Stimulated activated CD8-positive, alpha-beta memory T cell treated with anti-CD3 and anti-CD28 coated beads, Interleukin-12 subunit alpha, Interleukin-12 subunit beta, amount 100 ng/mL, for 24 hours (primary cell): ENCODE measurements around the gene CD200.

Source experiments
- DNase-seq: peaks from one replicate; pipeline ENCODE4 v3.0.0-alpha.2; 2020; ENCODE audit errors: extremely low read depth

Gene CD200

GRCh38 chr3:112333002-112333380, at the start of gene CD200:
TSS of gene CD200 (plus strand) at chr3:112333156. CDS start at chr3:112333213, 57 bp downstream.
- no peak for DNase-seq

GRCh38 chr3:112289011-112289410, 43.9 kb upstream of the CD200 start:
- no peak for DNase-seq

GRCh38 chr3:112293368-112294321, 39.3 kb upstream of the CD200 start, which contains the start of gene SLC9C1:
TSS of gene SLC9C1 (minus strand) at chr3:112294216. CDS start at chr3:112286791, 7,425 bp downstream.
- DNase-seq = no peak

GRCh38 chr3:112297714-112298113, 35.2 kb upstream of the CD200 start:
- DNase-seq = no peak

GRCh38 chr3:112298781-112299180, 34.2 kb upstream of the CD200 start:
- no peak for DNase-seq

GRCh38 chr3:112302150-112302830, 30.7 kb upstream of the CD200 start:
- DNase-seq = no peak

- DNase-seq = no peak
These were observed 29.8 kb upstream of the CD200 start for GRCh38 chr3:112302881-112303763.

- no peak for DNase-seq
These were observed 29.1 kb upstream of the CD200 start for GRCh38 chr3:112303764-112304325.

GRCh38 chr3:112304611-112305010, 28.3 kb upstream of the CD200 start:
- no peak for DNase-seq

- DNase-seq = no peak
These were observed 26.1 kb upstream of the CD200 start for GRCh38 chr3:112306825-112307224.

GRCh38 chr3:112307557-112307956, 25.4 kb upstream of the CD200 start:
- no peak for DNase-seq

GRCh38 chr3:112308151-112308911, 24.6 kb upstream of the CD200 start:
- no peak for DNase-seq

- DNase-seq = no peak
These were observed 18.3 kb upstream of the CD200 start for GRCh38 chr3:112314649-112315048.

- no peak for DNase-seq
These were observed 17.2 kb upstream of the CD200 start for GRCh38 chr3:112315791-112316190.

- DNase-seq = no peak
These were observed 13.3 kb upstream of the CD200 start for GRCh38 chr3:112319516-112320276.

GRCh38 chr3:112320691-112321090, 12.3 kb upstream of the CD200 start:
- DNase-seq = no peak

- no peak for DNase-seq
These were observed 10.9 kb upstream of the CD200 start for GRCh38 chr3:112321867-112322652.

- DNase-seq = no peak
These were observed 5.5 kb upstream of the CD200 start for GRCh38 chr3:112327371-112327951.

- no peak for DNase-seq
These were observed 1.1 kb upstream of the CD200 start for GRCh38 chr3:112331851-112332250.
